WTC11 (cell line): ENCODE data around the gene CEACAM19. TPM values are rescaled to one million over a fixed set of nuclear protein-coding genes. Genes with fewer than 3 reads are reported as not detected.

Source experiments
- ATAC-seq: fragments of 200-7000 bp; cut with Tn5 transposase; 2 replicates; pipeline ENCODE4 v1.10.0; 2021; ENCODE audit warnings: mild to moderate bottlenecking, moderate library complexity
- CTCF ChIA-PET: fragments of 300-600 bp; sonication (Branson Sonifier 250); formaldehyde crosslinking; loops from one replicate; lab custom pipeline; 2021; ENCODE audit warnings: antibody characterized with exemption; lab: Charles Lee
- POLR2A ChIA-PET: fragments of 350-600 bp; sonication (Branson Sonifier 250); formaldehyde crosslinking; loops from one replicate; lab custom pipeline; 2021; ENCODE audit warnings: antibody characterized with exemption; lab: Charles Lee
- DNase-seq: peaks from one replicate; pipeline ENCODE4 v3.0.0; 2021; ENCODE audit warnings: low spot score
- H3K27ac Mint-ChIP-seq: 2 replicates; pipeline ENCODE4 v1.8.0; 2021; ENCODE audit warnings: mixed read lengths
- H3K27me3 Mint-ChIP-seq: 2 replicates; pipeline ENCODE4 v1.8.0; 2021; ENCODE audit warnings: low read depth, mild to moderate bottlenecking, moderate library complexity, mixed read lengths
- H3K36me3 Mint-ChIP-seq: 2 replicates; pipeline ENCODE4 v1.8.0; 2021; ENCODE audit warnings: mixed read lengths
- H3K4me1 Mint-ChIP-seq: 2 replicates; pipeline ENCODE4 v1.8.0; 2022; ENCODE audit warnings: mixed read lengths
- H3K4me3 Mint-ChIP-seq: 2 replicates; pipeline ENCODE4 v1.8.0; 2021; ENCODE audit warnings: mild to moderate bottlenecking, moderate library complexity, mixed read lengths
- H3K9me3 Mint-ChIP-seq: 2 replicates; pipeline ENCODE4 v1.8.0; 2021; ENCODE audit warnings: mixed read lengths
- ARID4B ChIP-seq: sonication (generic); formaldehyde crosslinking; IDR thresholded peaks from 2 replicates; pipeline ENCODE4 v1.8.0; 2023; ENCODE audit warnings: missing genetic modification reagents, mild to moderate bottlenecking, borderline replicate concordance
- ATF1 ChIP-seq: sonication (generic); formaldehyde crosslinking; IDR thresholded peaks from 2 replicates; pipeline ENCODE4 v1.8.1; 2023; ENCODE audit warnings: mild to moderate bottlenecking, moderate library complexity, missing genetic modification reagents
- ATF2 ChIP-seq: sonication (generic); formaldehyde crosslinking; IDR thresholded peaks from 2 replicates; pipeline ENCODE4 v1.8.1; 2022; ENCODE audit warnings: low read depth, missing genetic modification reagents, borderline replicate concordance
- CTCF ChIP-seq: fragments of 200-600 bp; IDR thresholded peaks from 2 replicates; pipeline ENCODE4 v1.8.0; 2022; ENCODE audit warnings: antibody characterized with exemption
- E2F4 ChIP-seq: sonication (generic); formaldehyde crosslinking; IDR thresholded peaks from 2 replicates; pipeline ENCODE4 v1.8.1; 2022; ENCODE audit warnings: low read depth, mild to moderate bottlenecking, moderate library complexity, missing genetic modification reagents, borderline replicate concordance
- EMX1 ChIP-seq: fragments of 250-450 bp; sonication (Bioruptor Pico); IDR thresholded peaks from 2 replicates; pipeline ENCODE4 v1.8.0; 2021; ENCODE audit warnings: mild to moderate bottlenecking
- ESRRA ChIP-seq: sonication (generic); formaldehyde crosslinking; IDR thresholded peaks from 2 replicates; pipeline ENCODE4 v1.8.1; 2022; ENCODE audit warnings: mild to moderate bottlenecking, missing genetic modification reagents, borderline replicate concordance
- GTF2I ChIP-seq: fragments of 250-450 bp; sonication (Bioruptor Pico); conservative IDR thresholded peaks from 2 replicates; pipeline ENCODE4 v1.4.0; 2021; ENCODE audit warnings: mild to moderate bottlenecking
- IRF2 ChIP-seq: sonication (generic); formaldehyde crosslinking; IDR thresholded peaks from 2 replicates; pipeline ENCODE4 v1.8.0; 2022; ENCODE audit warnings: low read depth, missing genetic modification reagents, borderline replicate concordance
- JAZF1 ChIP-seq: fragments of 250-450 bp; sonication (Bioruptor Pico); IDR thresholded peaks from 2 replicates; pipeline ENCODE4 v1.9.0; 2021; ENCODE audit warnings: moderate library complexity, mild to moderate bottlenecking, inconsistent platforms
- MAX ChIP-seq: sonication (generic); formaldehyde crosslinking; IDR thresholded peaks from 2 replicates; pipeline ENCODE4 v1.8.0; 2022; ENCODE audit warnings: mild to moderate bottlenecking, missing genetic modification reagents
- NR3C1 ChIP-seq: sonication (generic); formaldehyde crosslinking; conservative IDR thresholded peaks from 2 replicates; pipeline ENCODE4 v1.8.1; 2023; ENCODE audit warnings: low read depth, mild to moderate bottlenecking, missing genetic modification reagents
- TP53 ChIP-seq: sonication (generic); formaldehyde crosslinking; IDR thresholded peaks from 2 replicates; pipeline ENCODE4 v1.8.1; 2023; ENCODE audit warnings: mild to moderate bottlenecking, missing genetic modification reagents
- ZNF219 ChIP-seq: sonication (generic); formaldehyde crosslinking; IDR thresholded peaks from 2 replicates; pipeline ENCODE4 v1.8.0; 2023; ENCODE audit warnings: missing genetic modification reagents, mild to moderate bottlenecking, borderline replicate concordance
- ZNF232 ChIP-seq: sonication (generic); formaldehyde crosslinking; IDR thresholded peaks from 2 replicates; pipeline ENCODE4 v1.8.0; 2022; ENCODE audit warnings: mild to moderate bottlenecking, missing genetic modification reagents
- ZSCAN18 ChIP-seq: fragments of 250-450 bp; sonication (Bioruptor Pico); IDR thresholded peaks from 2 replicates; pipeline ENCODE4 v2.1.2; 2022; ENCODE audit warnings: mild to moderate bottlenecking, moderate library complexity
- total RNA-seq: library from RNA; stranded (reverse); gene quantifications from 3 replicates; pipeline ENCODE4 v1.2.3, GENCODE V29; 2021

The CEACAM19 gene
- total RNA-seq, 1 experiment from 2014 or later: 2.9 TPM

- H3K9me3 Mint-ChIP-seq: no peaks in the 10 kb centered on the region
- TF ChIP-seq EMX1 (CRISPR knock-in tag): no peak
- TF ChIP-seq E2F4: no peak
- no peak for TF ChIP-seq ZSCAN18
- no peak for TF ChIP-seq IRF2
- TF ChIP-seq ESRRA (CRISPR knock-in tag): no peak
- TF ChIP-seq MAX (CRISPR knock-in tag): no peak
- TF ChIP-seq TP53 (CRISPR knock-in tag): no peak
- TF ChIP-seq GTF2I (CRISPR knock-in tag): no peak
- no peak for TF ChIP-seq ZNF219
- TF ChIP-seq ARID4B: no peak
- no peak for TF ChIP-seq ATF2 (CRISPR knock-in tag)
- TF ChIP-seq ATF1 (CRISPR knock-in tag): no peak
- TF ChIP-seq CTCF: no peak
- TF ChIP-seq JAZF1 (CRISPR knock-in tag): no peak
- no peak for TF ChIP-seq NR3C1 (CRISPR knock-in tag)
- TF ChIP-seq ZNF232 (CRISPR knock-in tag): no peak
- no peak for DNase-seq
- H3K27ac Mint-ChIP-seq: no peak overlapping the region
- H3K4me1 Mint-ChIP-seq: peaks cover 22% of the 10 kb centered on the region
- ChIA-PET CTCF (interaction anchor here (0.8 to 5.8 kb wide), 3 partner anchors 65 to 96 kb away, joined by 3 to 128 read pairs (median 22); no protein-coding TSS in a partner anchor), POLR2A (no interaction called here)
- H3K27me3 Mint-ChIP-seq: no peaks in the 10 kb centered on the region; the same call in 1 of the 2 replicates
- ATAC-seq: no peak
- H3K36me3 Mint-ChIP-seq: no peaks in the 10 kb centered on the region
- H3K4me3 Mint-ChIP-seq: no peak overlapping the region
These were observed 16.6 kb downstream of the CEACAM19 start for GRCh38 chr19:44687888-44688287.
